H1 (cell line): ENCODE measurements around the gene DAZAP1.

ENCODE experiments used
- ATF2 ChIP-seq: IDR thresholded peaks from 2 replicates; pipeline ENCODE4 v1.6.1; 2012; ENCODE audit warnings: low read length, inconsistent platforms
- HDAC6 ChIP-seq: IDR thresholded peaks from one replicate; pipeline ENCODE4 v1.7.1; 2012; ENCODE audit warnings: low read depth, mild to moderate bottlenecking, inconsistent platforms, low read length, moderate library complexity
- POLR2A ChIP-seq, 2 experiments: IDR thresholded peaks; 1 replicate in 1 of 2; 2 replicates in 1 of 2; pipeline ENCODE4 v1.6.1; 2011; ENCODE audit warnings: low read depth in 2 of 2, low read length in 2 of 2, mild to moderate bottlenecking in 2 of 2; ENCODE audit errors: control extremely low read depth in 1 of 2
- RAD21 ChIP-seq, 2 experiments: IDR thresholded peaks in 1 of 2; conservative IDR thresholded peaks in 1 of 2; 2 replicates each; pipeline ENCODE4 v1.6.1; 2011; ENCODE audit warnings: low read depth in 2 of 2, low read length in 2 of 2, improper control_type of control experiment in 1 of 2, inconsistent platforms in 1 of 2, mild to moderate bottlenecking in 1 of 2, moderate library complexity in 1 of 2
- USF2 ChIP-seq: IDR thresholded peaks from 2 replicates; pipeline ENCODE4 v1.6.1; 2011; ENCODE audit warnings: low read length, improper control_type of control experiment
- ZNF274 ChIP-seq: IDR thresholded peaks from 2 replicates; pipeline ENCODE4 v1.7.0; 2012; ENCODE audit warnings: low read length, borderline replicate concordance; ENCODE audit errors: extremely low read depth

- no peak for TF ChIP-seq USF2
- no peak for TF ChIP-seq RAD21 (IDR thresholded peaks at IDR 0.05 in 1 of 2, conservative IDR thresholded peaks at IDR 0.05 in 1 of 2; ENCODE audit: low read depth in 2 of 2, low read length in 2 of 2)
- TF ChIP-seq ATF2: no peak
- TF ChIP-seq POLR2A (IDR thresholded peaks at IDR 0.05; ENCODE audit: control extremely low read depth in 1 of 2, low read depth in 2 of 2, low read length in 2 of 2): no peak
- TF ChIP-seq ZNF274: no peak
- TF ChIP-seq HDAC6: no peak
These were observed 41.1 kb upstream of the DAZAP1 start for GRCh38 chr19:1366296-1366695.
